Liver (tissue), 9 donors: ENCODE results near the gene TMEM263. TPM values are rescaled to one million over a fixed set of nuclear protein-coding genes. Genes with fewer than 3 reads are reported as not detected.

Source experiments
- DNase-seq: peaks from one replicate; pipeline ENCODE4 v3.0.0-alpha.2; 2017; ENCODE audit warnings: low spot score
- H3K27ac ChIP-seq, 2 donors: one replicate each; pipeline ENCODE4 v1.7.0; 2013; ENCODE audit warnings: inconsistent platforms in 2 of 2, low read length in 2 of 2, control low read depth in 1 of 2, low read depth in 1 of 2, mild to moderate bottlenecking in 1 of 2
- H3K27me3 ChIP-seq, 4 donors: one replicate each; pipeline versions ENCODE4 v1.6.1 to v1.7.0; 2013; ENCODE audit warnings: low read length in 3 of 4, inconsistent platforms in 1 of 4, mild to moderate bottlenecking in 1 of 4, moderate library complexity in 1 of 4; ENCODE audit not compliant: control insufficient read depth in 4 of 4, insufficient read depth in 4 of 4
- H3K36me3 ChIP-seq, 4 donors: one replicate each; pipeline versions ENCODE4 v1.6.1 to v1.7.0; 2013; ENCODE audit warnings: low read length in 3 of 4, mild to moderate bottlenecking in 3 of 4, low read depth in 1 of 4, moderate library complexity in 1 of 4; ENCODE audit not compliant: control insufficient read depth in 4 of 4, insufficient read depth in 3 of 4
- H3K4me1 ChIP-seq, 4 donors: one replicate each; pipeline versions ENCODE4 v1.6.1 to v1.7.0; 2013; ENCODE audit warnings: low read length in 3 of 4, mild to moderate bottlenecking in 3 of 4, moderate library complexity in 1 of 4; ENCODE audit not compliant: control insufficient read depth in 4 of 4, insufficient read depth in 4 of 4
- H3K4me3 ChIP-seq, 3 donors: one replicate each; pipeline versions ENCODE4 v1.6.1 to v1.7.0; 2013; ENCODE audit warnings: low read length in 3 of 3, control low read depth in 1 of 3, low read depth in 1 of 3, mild to moderate bottlenecking in 1 of 3
- H3K9ac ChIP-seq, 2 donors: one replicate each; pipeline ENCODE4 v1.7.0; 2013; ENCODE audit warnings: low read length in 2 of 2, mild to moderate bottlenecking in 2 of 2, moderate library complexity in 2 of 2, control low read depth in 1 of 2, low read depth in 1 of 2
- H3K9me3 ChIP-seq, 4 donors: one replicate each; pipeline versions ENCODE4 v1.6.1 to v1.7.0; 2013; ENCODE audit warnings: low read length in 3 of 4; ENCODE audit not compliant: control insufficient read depth in 4 of 4
- EGR1 ChIP-seq, 2 donors: IDR thresholded peaks; 2 replicates each; pipeline ENCODE4 v1.6.1; 2016 to 2018; ENCODE audit warnings: antibody characterized with exemption in 2 of 2, low read depth in 2 of 2
- FOXA1 ChIP-seq: IDR thresholded peaks from 2 replicates; pipeline ENCODE4 v1.6.1; 2016; ENCODE audit warnings: antibody characterized with exemption
- FOXA2 ChIP-seq: IDR thresholded peaks from 2 replicates; pipeline ENCODE4 v1.6.1; 2016; ENCODE audit warnings: antibody characterized with exemption
- GABPA ChIP-seq, 2 donors: IDR thresholded peaks in 1 of 2; conservative IDR thresholded peaks in 1 of 2; 2 replicates each; pipeline ENCODE4 v1.6.1; 2016; ENCODE audit warnings: antibody characterized with exemption in 2 of 2, mild to moderate bottlenecking in 1 of 2, moderate library complexity in 1 of 2
- HNF4A ChIP-seq, 2 donors: conservative IDR thresholded peaks; 2 replicates each; pipeline ENCODE4 v1.6.1; 2016; ENCODE audit warnings: antibody characterized with exemption in 2 of 2, mild to moderate bottlenecking in 2 of 2
- HNF4G ChIP-seq: IDR thresholded peaks from 2 replicates; pipeline ENCODE4 v1.6.1; 2016; ENCODE audit warnings: antibody characterized with exemption
- JUND ChIP-seq, 2 donors: IDR thresholded peaks; 2 replicates each; pipeline ENCODE4 v1.6.1; 2016; ENCODE audit warnings: antibody characterized with exemption in 2 of 2
- NR2F2 ChIP-seq: IDR thresholded peaks from 2 replicates; pipeline ENCODE4 v1.6.1; 2016; ENCODE audit warnings: antibody characterized with exemption
- RAD21 ChIP-seq, 2 donors: IDR thresholded peaks; 2 replicates each; pipeline ENCODE4 v1.6.1; 2016; ENCODE audit warnings: antibody characterized with exemption in 2 of 2, mild to moderate bottlenecking in 2 of 2
- REST ChIP-seq: IDR thresholded peaks from 2 replicates; pipeline ENCODE4 v1.6.1; 2016; ENCODE audit warnings: antibody characterized with exemption, mild to moderate bottlenecking
- RXRA ChIP-seq, 2 donors: IDR thresholded peaks; 2 replicates each; pipeline ENCODE4 v1.6.1; 2017 to 2018; ENCODE audit warnings: antibody characterized with exemption in 2 of 2, mild to moderate bottlenecking in 1 of 2
- SP1 ChIP-seq: IDR thresholded peaks from 2 replicates; pipeline ENCODE4 v1.6.1; 2018; ENCODE audit warnings: antibody characterized with exemption, mild to moderate bottlenecking
- TAF1 ChIP-seq: conservative IDR thresholded peaks from 2 replicates; pipeline ENCODE4 v1.6.1; 2016; ENCODE audit warnings: antibody characterized with exemption, mild to moderate bottlenecking
- YY1 ChIP-seq: IDR thresholded peaks from 2 replicates; pipeline ENCODE4 v1.6.1; 2016; ENCODE audit warnings: antibody characterized with exemption, mild to moderate bottlenecking
- WGBS: extraction: QIAGEN DNeasy Blood & Tissue Kit; methylation state at CpG from one replicate; pipeline ENCODE4 v1.1.7; 2013; 5-methylcytosine and 5-hydroxymethylcytosine counted together
- polyA plus RNA-seq, 2 donors: library from polyadenylated mRNA; stranded (reverse) in 1 of 2; unstranded in 1 of 2; fragments of 200-250 nt in 1 of 2; fragments of >200 nt in 1 of 2; fragmentation: Nextera tagmentation in 1 of 2; extraction: Ambion mirVana in 1 of 2; gene quantifications; one replicate each; pipeline versions ENCODE4 v1.2.1 to v1.2.3, GENCODE V29; 2013 to 2015
- total RNA-seq, 2 donors: library from RNA; depleted of rRNA; stranded (reverse); fragments of >200 nt; gene quantifications; one replicate each; pipeline ENCODE4 v1.2.3, GENCODE V29; 2014
- TF ChIP-seq, protein P1 (sequence below): IDR thresholded peaks from 2 replicates; pipeline ENCODE4 v1.6.1; 2016; ENCODE audit warnings: antibody characterized with exemption
- TF ChIP-seq, protein P2 (sequence below): IDR thresholded peaks from 2 replicates; pipeline ENCODE4 v1.6.1; 2016; ENCODE audit warnings: antibody characterized with exemption
- TF ChIP-seq, protein P3 (sequence below): fragments of 150-350 bp; IDR thresholded peaks from 2 replicates; pipeline ENCODE4 v1.5.1; 2017; ENCODE audit warnings: improper control_type of control experiment, low read depth, low read length; ENCODE audit not compliant: missing input control
- TF ChIP-seq, protein P4 (sequence below): IDR thresholded peaks from 2 replicates; pipeline ENCODE4 v1.6.1; 2016; ENCODE audit warnings: antibody characterized with exemption
- donor health status: healthy.
- donor health status: healthy.
- donor health status: healthy.
- donor health status: healthy.
- donor health status: healthy.

The TMEM263 gene
- total and polyA plus RNA-seq, 4 donors: 21.4 to 38.0 (median 21.9) TPM

DNA sequence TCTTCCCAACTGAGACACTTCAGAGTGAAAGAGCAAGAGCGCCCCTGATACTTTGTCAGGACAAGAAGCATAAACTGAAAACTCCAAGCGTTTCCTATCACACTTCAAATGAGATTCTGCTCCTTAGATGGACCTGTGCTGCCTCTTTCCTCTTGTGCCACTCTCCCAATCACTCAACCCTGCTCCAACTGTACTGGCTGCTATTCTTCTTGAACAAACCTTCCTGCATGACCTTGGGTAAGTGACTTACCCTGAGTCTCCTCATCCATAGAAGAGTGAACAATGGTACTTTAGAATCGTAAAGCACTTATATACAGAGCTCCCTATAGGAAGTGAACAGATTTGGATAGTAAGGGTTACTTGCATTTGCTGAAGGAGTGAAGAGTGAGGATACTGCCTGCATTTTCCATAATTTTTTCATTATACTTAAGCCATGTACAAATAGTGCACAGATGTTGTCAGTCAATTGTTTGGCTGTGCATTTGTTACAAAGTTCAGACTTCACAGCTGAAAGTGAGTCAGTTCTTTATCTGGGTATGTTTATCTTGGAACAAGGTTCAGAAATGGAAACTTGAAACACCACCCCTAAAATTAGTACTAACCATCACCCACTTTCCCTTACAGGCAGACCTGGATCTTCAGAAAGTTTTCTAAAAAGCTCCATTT, 20.4 kb downstream of the TMEM263 start:
- Histone ChIP-seq H3K9ac (no peak overlapping the region), H3K27ac (peak overlapping the region; percentile 77 to 79), H3K36me3 (peaks cover 1 to 5% (median 3%) of the 10 kb centered on the region in 4 donors), H3K4me1 (peaks cover 18 to 52% (median 28%) of the 10 kb centered on the region in 4 donors), H3K27me3 (no peaks in the 10 kb centered on the region), H3K9me3 (no peaks in the 10 kb centered on the region), H3K4me3 (no peak overlapping the region)
- 86% methylated on average over 3 of the region's 3 CpGs for WGBS
- TF ChIP-seq NR2F2 (no peak), FOXA2 (peak; percentile 70), SP1 (peak; percentile 83), RXRA (IDR thresholded peaks at IDR 0.05) (peak; percentile 64 to 73), JUND (IDR thresholded peaks at IDR 0.05) (peak; percentile 93 to 96), FOXA1 (peak; percentile 55), REST (peak; percentile 50), TAF1 (no peak), HNF4G (peak; percentile 76), GABPA (IDR thresholded peaks at IDR 0.05 in 1 of 2, conservative IDR thresholded peaks at IDR 0.05 in 1 of 2) (no peak), EGR1 (IDR thresholded peaks at IDR 0.05; ENCODE audit: low read depth in 2 of 2) (no peak), YY1 (peak; percentile 72), RAD21 (IDR thresholded peaks at IDR 0.05) (peak in 1 of 2 donors; percentile 8), HNF4A (conservative IDR thresholded peaks at IDR 0.05) (peak; percentile 85 to 90)
- TF ChIP-seq, protein P1, sequence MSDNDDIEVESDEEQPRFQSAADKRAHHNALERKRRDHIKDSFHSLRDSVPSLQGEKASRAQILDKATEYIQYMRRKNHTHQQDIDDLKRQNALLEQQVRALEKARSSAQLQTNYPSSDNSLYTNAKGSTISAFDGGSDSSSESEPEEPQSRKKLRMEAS: peak; percentile 10
- TF ChIP-seq, protein P2, sequence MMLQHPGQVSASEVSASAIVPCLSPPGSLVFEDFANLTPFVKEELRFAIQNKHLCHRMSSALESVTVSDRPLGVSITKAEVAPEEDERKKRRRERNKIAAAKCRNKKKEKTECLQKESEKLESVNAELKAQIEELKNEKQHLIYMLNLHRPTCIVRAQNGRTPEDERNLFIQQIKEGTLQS: peak; percentile 76
- TF ChIP-seq, protein P3, sequence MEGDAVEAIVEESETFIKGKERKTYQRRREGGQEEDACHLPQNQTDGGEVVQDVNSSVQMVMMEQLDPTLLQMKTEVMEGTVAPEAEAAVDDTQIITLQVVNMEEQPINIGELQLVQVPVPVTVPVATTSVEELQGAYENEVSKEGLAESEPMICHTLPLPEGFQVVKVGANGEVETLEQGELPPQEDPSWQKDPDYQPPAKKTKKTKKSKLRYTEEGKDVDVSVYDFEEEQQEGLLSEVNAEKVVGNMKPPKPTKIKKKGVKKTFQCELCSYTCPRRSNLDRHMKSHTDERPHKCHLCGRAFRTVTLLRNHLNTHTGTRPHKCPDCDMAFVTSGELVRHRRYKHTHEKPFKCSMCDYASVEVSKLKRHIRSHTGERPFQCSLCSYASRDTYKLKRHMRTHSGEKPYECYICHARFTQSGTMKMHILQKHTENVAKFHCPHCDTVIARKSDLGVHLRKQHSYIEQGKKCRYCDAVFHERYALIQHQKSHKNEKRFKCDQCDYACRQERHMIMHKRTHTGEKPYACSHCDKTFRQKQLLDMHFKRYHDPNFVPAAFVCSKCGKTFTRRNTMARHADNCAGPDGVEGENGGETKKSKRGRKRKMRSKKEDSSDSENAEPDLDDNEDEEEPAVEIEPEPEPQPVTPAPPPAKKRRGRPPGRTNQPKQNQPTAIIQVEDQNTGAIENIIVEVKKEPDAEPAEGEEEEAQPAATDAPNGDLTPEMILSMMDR: no peak
- TF ChIP-seq, protein P4, sequence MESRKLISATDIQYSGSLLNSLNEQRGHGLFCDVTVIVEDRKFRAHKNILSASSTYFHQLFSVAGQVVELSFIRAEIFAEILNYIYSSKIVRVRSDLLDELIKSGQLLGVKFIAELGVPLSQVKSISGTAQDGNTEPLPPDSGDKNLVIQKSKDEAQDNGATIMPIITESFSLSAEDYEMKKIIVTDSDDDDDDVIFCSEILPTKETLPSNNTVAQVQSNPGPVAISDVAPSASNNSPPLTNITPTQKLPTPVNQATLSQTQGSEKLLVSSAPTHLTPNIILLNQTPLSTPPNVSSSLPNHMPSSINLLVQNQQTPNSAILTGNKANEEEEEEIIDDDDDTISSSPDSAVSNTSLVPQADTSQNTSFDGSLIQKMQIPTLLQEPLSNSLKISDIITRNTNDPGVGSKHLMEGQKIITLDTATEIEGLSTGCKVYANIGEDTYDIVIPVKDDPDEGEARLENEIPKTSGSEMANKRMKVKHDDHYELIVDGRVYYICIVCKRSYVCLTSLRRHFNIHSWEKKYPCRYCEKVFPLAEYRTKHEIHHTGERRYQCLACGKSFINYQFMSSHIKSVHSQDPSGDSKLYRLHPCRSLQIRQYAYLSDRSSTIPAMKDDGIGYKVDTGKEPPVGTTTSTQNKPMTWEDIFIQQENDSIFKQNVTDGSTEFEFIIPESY: peak; percentile 52
- DNase-seq: no peak
